HG02798 (cell line): ENCODE data around the gene DDX19B.
A peak's percentile ranks its signal among the peaks of the same experiment; 100 is the strongest.
"Not testable (repeated sequence)": the region's sequence is repeated elsewhere in the genome, so short reads cannot be mapped to it uniquely, and the experiment has no call there.

ENCODE experiments used
- ATAC-seq: cut with Tn5 transposase; IDR thresholded peaks from one replicate; pipeline ENCODE4 v1.9.1; 2021; ENCODE audit warnings: mild to moderate bottlenecking; ENCODE audit not compliant: unreplicated experiment, poor library complexity

Gene DDX19B

GRCh38 chr16:70298988-70299938, at the start of gene DDX19B:
Gene DDX19B, plus strand, starts transcription at chr16:70299186. Its CDS starts 112 bp downstream, at chr16:70299298.
- ATAC-seq, result peak; percentile 89

DNA sequence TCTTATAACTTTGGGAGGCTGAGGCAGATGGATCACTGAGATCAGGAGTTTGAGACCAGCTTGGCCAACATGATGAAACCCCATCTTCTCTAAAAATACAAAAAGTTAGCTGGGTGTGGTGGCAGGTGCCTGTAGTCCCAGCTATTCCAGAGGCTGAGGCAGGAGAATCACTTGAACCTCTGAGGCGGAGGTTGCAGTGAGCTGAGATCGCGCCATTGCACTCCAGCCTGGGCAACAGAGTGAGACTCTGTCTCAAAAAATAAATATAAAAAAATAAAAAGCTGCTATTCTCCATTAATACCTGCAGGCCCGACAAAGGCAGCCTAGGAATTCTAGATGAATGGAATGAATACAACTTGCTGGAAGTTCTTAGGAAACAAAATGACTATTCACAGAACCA, 49.3 kb upstream of the DDX19B start:
- ATAC-seq, result not testable (repeated sequence)

DNA sequence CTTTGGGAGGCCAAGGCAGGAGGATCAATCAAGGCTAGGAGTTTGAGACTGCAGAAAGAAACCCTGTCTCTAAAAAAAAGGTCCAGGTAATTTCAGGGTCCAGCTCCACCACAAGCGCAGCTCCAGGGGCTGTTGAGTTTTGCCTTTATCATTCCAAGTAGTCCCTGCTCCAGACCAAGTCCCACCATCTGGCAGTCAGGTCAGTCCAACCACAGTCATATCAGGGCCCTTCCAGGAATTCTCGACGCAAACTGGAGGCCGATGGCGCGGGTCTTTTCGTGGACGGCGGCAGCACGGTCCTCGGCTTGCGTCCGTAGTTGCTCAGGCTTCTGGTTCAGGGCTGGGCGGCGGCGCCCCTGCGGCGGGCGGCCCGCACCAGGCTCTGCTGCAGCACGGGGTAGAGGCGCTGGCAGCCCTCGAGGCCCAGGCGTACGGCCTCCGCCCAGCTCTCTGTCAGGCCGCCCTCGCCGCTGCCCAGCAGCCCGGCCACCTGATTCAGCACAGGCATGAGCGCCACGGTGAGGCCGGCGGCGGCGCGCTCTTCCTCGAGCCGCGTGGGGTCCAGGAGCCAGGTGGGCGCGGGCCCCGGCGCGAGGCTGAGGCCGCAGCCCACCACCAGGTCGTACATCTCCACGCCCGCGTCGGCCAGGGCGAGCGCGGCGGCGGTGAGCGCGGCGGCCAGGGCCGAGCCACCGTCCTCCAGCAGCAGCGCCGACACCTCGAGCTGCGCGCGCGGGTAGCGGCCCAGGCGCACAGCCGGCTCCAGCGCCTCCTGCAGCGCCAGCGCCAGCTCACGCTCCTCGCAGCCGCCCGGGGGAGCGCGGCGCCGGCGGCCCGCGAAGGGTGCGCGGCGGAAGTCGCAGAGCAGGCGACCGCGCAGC, 48.0 kb upstream of the DDX19B start:
- peak; percentile 50 for ATAC-seq

- ATAC-seq, result peak; percentile 84
Observed at GRCh38 chr16:70251629-70252354, 47.2 kb upstream of the DDX19B start, which contains the start of gene EXOSC6. Gene EXOSC6, minus strand, starts transcription at chr16:70251940. Its CDS starts 40 bp downstream, at chr16:70251900.

GRCh38 chr16:70252355-70252988, 46.5 kb upstream of the DDX19B start:
- no peak for ATAC-seq

- ATAC-seq, result no peak
Observed at GRCh38 chr16:70253291-70254106, 45.5 kb upstream of the DDX19B start.

DNA sequence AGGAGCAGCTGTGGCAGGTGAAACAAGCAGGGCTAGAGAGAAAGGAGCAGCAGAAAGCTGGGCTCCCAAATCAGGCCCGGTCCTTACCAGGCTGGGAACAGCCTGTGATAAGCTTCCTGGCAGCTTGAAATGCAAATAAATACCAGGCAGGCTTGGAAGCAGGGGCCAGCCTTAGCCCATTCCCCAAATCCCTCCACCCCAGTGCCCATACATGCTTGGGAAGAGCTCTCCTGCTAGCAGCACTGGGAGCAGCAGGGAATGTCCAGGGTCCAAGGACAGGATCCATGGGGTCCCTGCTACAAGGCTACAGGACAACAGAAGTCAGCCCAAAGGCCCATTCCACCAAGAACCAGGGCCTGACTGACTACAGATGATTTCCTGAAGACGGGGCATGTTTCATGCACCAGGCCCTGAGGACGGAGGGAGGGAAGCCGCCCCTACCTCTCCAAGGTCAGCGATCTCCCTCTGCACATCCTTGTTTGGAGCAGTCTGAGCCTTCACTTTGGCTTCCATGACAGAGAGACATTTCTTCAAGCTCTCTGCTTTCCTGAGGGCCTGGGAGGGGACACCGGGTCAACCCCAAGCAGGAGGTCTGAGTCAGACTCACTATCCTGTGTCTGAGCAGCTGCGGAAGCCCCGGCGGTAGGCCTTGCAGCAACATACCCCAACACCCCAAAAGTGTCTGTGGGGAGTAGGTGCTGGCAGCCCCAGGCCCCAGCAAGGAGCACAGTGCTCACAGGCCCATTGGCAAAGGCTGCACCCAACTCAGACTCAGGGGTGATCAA, 44.6 kb upstream of the DDX19B start:
- ATAC-seq, result no peak

DNA sequence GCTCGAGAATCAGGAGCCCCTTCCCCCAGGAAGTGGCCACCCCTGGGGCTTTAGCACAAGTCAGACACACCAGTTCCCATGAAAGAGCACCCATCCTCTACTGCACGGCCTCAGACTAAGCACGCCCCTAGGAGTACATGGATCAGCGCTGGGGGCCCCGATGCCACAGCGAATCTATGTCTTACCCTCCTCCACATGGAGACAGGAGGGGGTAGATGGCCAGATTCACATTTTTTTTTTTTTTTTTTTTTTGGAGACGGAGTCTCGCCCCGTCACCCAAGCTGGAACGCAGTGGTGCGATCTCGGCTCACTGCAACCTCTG, 44.1 kb upstream of the DDX19B start:
- no peak for ATAC-seq

DNA sequence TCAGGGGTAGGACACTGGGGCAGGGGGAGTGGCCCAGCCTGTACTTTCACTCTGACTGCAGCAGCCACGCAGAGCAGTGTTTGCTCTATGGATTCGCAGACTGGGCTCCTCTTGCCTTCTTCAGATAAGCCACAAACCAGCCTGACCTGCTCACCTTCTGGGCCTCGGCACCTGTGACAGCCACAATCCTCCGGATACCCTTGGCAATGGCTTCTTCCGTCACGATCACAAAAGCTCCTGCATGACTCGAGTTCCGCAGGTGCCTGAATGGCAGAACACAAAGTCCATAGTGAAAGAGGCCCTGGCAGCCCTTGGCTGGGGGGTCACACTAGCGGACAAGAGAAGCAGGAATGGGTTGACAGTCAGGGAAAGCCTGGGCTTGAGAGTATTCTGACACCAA, 43.4 kb upstream of the DDX19B start:
- ATAC-seq, result no peak

- no peak for ATAC-seq
Observed at GRCh38 chr16:70257391-70257790, 41.6 kb upstream of the DDX19B start.

- ATAC-seq, result no peak
Observed at GRCh38 chr16:70258065-70258464, 40.9 kb upstream of the DDX19B start.

- no peak for ATAC-seq
Observed at GRCh38 chr16:70258946-70259345, 40.0 kb upstream of the DDX19B start.

DNA sequence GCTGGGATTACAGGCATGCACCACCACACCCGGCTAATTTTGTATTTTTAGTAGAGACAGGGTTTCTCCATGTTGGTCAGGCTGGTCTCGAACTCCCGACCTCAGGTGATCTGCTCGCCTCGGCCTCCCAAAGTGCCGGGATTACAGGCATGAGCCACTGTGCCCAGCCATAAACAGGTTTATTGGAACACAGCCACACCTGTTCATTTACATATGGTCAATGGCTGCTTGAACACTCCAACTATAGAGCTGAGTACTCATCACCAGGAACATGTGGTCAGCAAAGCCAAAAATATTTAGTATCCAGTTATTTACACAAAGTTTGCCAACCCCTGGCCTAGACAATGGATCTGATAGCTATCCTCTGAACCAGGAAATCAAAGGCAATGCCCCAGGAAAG, 39.1 kb upstream of the DDX19B start:
- ATAC-seq, result not testable (repeated sequence)

DNA sequence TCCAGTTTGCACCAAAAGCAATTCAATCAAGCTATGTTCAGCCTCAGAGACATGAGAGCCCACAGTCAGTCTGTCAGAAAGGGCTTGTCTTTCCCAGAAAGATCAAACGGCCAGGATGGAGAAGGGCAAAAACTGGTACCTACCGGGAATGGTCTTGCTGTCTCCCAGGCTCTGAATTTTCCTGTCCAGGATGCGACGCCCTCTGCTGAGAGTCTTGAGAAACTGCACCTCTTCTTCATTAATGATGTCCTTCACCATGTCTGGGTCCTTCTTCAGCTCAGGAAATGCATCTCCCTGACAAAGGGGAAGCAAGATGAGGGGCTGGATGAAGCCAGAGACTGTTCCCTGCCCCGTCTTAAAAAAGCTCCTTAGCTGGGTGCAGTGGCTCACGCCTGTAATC, 31.5 kb upstream of the DDX19B start:
- no peak for ATAC-seq

- ATAC-seq, result not testable (repeated sequence)
Observed at GRCh38 chr16:70267922-70268321, 31.1 kb upstream of the DDX19B start.

DNA sequence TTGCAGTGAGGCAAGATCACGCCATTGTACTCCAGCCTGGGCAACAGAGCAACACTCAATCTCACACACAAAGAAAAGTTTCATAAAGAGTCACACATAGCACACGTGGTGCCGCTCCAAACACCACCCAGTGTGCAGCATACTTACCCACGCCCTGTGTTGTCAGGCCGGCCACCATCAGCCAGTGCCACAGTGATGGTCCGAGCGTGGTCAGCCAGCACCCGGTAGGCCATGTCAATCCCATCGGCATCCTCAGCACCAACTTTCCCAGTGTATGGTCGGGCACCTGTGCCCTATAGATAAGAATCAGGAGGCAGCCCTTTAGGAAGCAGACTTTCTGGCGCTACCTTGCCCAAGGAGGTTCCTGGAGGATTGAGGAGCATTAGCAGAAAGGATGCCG, 29.5 kb upstream of the DDX19B start:
- ATAC-seq, result no peak

GRCh38 chr16:70270176-70270575, 28.8 kb upstream of the DDX19B start:
- no peak for ATAC-seq

- ATAC-seq, result no peak
Observed at GRCh38 chr16:70271696-70272095, 27.3 kb upstream of the DDX19B start.
